Neural progenitor cell (in vitro differentiated cells): ENCODE measurements around the gene ETFBKMT.
"Not testable (repeated sequence)": the region's sequence is repeated elsewhere in the genome, so short reads cannot be mapped to it uniquely, and the experiment has no call there.

Experiments
- CTCF ChIP-seq: fragments of 200-600 bp; sonication (generic); IDR thresholded peaks from 2 replicates; pipeline ENCODE4 v1.5.1; 2017; ENCODE audit warnings: antibody characterized with exemption, mild to moderate bottlenecking
- EZH2 ChIP-seq: fragments of 200-600 bp; sonication (generic); IDR thresholded peaks from 2 replicates; pipeline ENCODE4 v1.6.1; 2017; ENCODE audit warnings: antibody characterized with exemption, mild to moderate bottlenecking, moderate library complexity

DNA sequence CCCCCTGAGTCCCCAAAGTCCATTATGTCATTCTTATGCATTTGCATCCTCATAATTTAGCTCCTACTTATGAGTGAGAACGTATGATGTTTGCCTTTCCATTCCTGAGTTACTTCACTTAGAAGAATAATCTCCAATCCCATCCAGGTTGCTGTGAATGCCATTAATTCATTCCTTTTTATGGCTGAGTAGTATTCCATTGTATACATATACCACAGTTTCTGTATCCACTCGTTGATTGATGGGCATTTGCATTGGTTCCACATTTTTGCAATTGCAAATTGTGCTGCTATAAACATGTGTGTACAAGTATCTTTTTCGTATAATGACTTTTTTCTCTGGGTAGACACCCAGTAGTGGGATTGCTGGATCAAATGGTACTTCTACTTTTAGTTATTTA lies 30.4 kb downstream of the ETFBKMT start:
- not testable (repeated sequence) for TF ChIP-seq CTCF, EZH2
